Mucosa of rectum (tissue), 2 donors: ENCODE data around the gene RAP1GDS1.
A peak's percentile ranks its signal among the peaks of the same experiment; 100 is the strongest.

Experiments
- H3K27ac ChIP-seq, 2 donors: one replicate each; pipeline ENCODE4 v1.7.0; 2013; ENCODE audit warnings: inconsistent platforms in 2 of 2, low read depth in 2 of 2, low read length in 2 of 2
- H3K27me3 ChIP-seq, 2 donors: one replicate each; pipeline ENCODE4 v1.7.0; 2013; ENCODE audit warnings: low read length in 2 of 2; ENCODE audit not compliant: control insufficient read depth in 2 of 2, insufficient read depth in 2 of 2
- H3K36me3 ChIP-seq, 2 donors: one replicate each; pipeline ENCODE4 v1.7.0; 2013; ENCODE audit warnings: low read length in 2 of 2; ENCODE audit not compliant: control insufficient read depth in 2 of 2, insufficient read depth in 2 of 2
- H3K4me1 ChIP-seq, 2 donors: one replicate each; pipeline ENCODE4 v1.7.0; 2013; ENCODE audit warnings: low read length in 2 of 2, mild to moderate bottlenecking in 1 of 2; ENCODE audit not compliant: control insufficient read depth in 2 of 2, insufficient read depth in 2 of 2
- H3K4me3 ChIP-seq, 2 donors: one replicate each; pipeline ENCODE4 v1.7.0; 2013; ENCODE audit warnings: low read length in 2 of 2
- H3K9ac ChIP-seq, 2 donors: one replicate each; pipeline ENCODE4 v1.7.0; 2013; ENCODE audit warnings: low read length in 2 of 2, low read depth in 1 of 2, mild to moderate bottlenecking in 1 of 2
- H3K9me3 ChIP-seq, 2 donors: one replicate each; pipeline ENCODE4 v1.7.0; 2013; ENCODE audit warnings: low read length in 2 of 2; ENCODE audit not compliant: control insufficient read depth in 2 of 2
- donor health status: healthy.
- donor health status: Normal muscosa, but diverticular disease.

The RAP1GDS1 gene

GRCh38 chr4:98249831-98250230 is 11.4 kb upstream of the RAP1GDS1 start:
- Histone ChIP-seq H3K4me1 (no peaks in the 10 kb centered on the region), H3K9me3 (no peaks in the 10 kb centered on the region), H3K4me3 (no peak overlapping the region), H3K9ac (no peak overlapping the region), H3K27me3 (no peaks in the 10 kb centered on the region), H3K36me3 (no peaks in the 10 kb centered on the region), H3K27ac (no peak overlapping the region)

GRCh38 chr4:98253499-98253898 is 7.7 kb upstream of the RAP1GDS1 start:
- Histone ChIP-seq H3K27me3 (no peaks in the 10 kb centered on the region), H3K4me3 (no peak overlapping the region), H3K4me1 (no peaks in the 10 kb centered on the region), H3K27ac (no peak overlapping the region), H3K9me3 (no peaks in the 10 kb centered on the region), H3K9ac (no peak overlapping the region), H3K36me3 (no peaks in the 10 kb centered on the region)

GRCh38 chr4:98260047-98260578 is 1.1 kb upstream of the RAP1GDS1 start:
- Histone ChIP-seq H3K4me1 (peaks cover 16% of the 10 kb centered on the region in 2 donors), H3K36me3 (no peaks in the 10 kb centered on the region), H3K4me3 (peak overlapping the region; percentile 85 to 91), H3K27ac (peak overlapping the region; percentile 98 to 99), H3K9me3 (no peaks in the 10 kb centered on the region), H3K9ac (peak overlapping the region; percentile 96 to 98), H3K27me3 (no peaks in the 10 kb centered on the region)

- Histone ChIP-seq H3K27me3 (no peaks in the 10 kb centered on the region), H3K9ac (peak overlapping the region; percentile 69 to 82), H3K4me3 (peak overlapping the region; percentile 75 to 83), H3K27ac (peak overlapping the region; percentile 81 to 86), H3K4me1 (peaks cover 16% of the 10 kb centered on the region in 2 donors), H3K36me3 (no peaks in the 10 kb centered on the region), H3K9me3 (no peaks in the 10 kb centered on the region)
Measured at GRCh38 chr4:98261405-98262291, 464 bp downstream of the RAP1GDS1 start.

- Histone ChIP-seq H3K36me3 (no peaks in the 10 kb centered on the region), H3K4me3 (peak overlapping the region; percentile 75 to 83), H3K9me3 (no peaks in the 10 kb centered on the region), H3K4me1 (peaks cover 16% of the 10 kb centered on the region in 2 donors), H3K27ac (peak overlapping the region in 1 of 2 donors; percentile 86), H3K27me3 (no peaks in the 10 kb centered on the region), H3K9ac (peak overlapping the region; percentile 69 to 82)
Measured at GRCh38 chr4:98262431-98262830, 1.2 kb downstream of the RAP1GDS1 start.

- no peaks in the 10 kb centered on the region for H3K9me3 ChIP-seq
- H3K27ac ChIP-seq = no peak overlapping the region
- peaks cover 0 to 2% of the 10 kb centered on the region in 2 donors for H3K36me3 ChIP-seq
- H3K4me1 ChIP-seq = peaks cover 2 to 3% of the 10 kb centered on the region in 2 donors
- no peak overlapping the region for H3K4me3 ChIP-seq
- H3K9ac ChIP-seq = no peak overlapping the region
- no peaks in the 10 kb centered on the region for H3K27me3 ChIP-seq
Measured at GRCh38 chr4:98267498-98267897, 6.3 kb downstream of the RAP1GDS1 start.

GRCh38 chr4:98275145-98275544 is 14.0 kb downstream of the RAP1GDS1 start:
- Histone ChIP-seq H3K9me3 (no peaks in the 10 kb centered on the region), H3K4me3 (no peak overlapping the region), H3K4me1 (no peaks in the 10 kb centered on the region)

GRCh38 chr4:98283219-98284189 is 22.3 kb downstream of the RAP1GDS1 start:
- Histone ChIP-seq H3K27me3 (no peaks in the 10 kb centered on the region), H3K27ac (no peak overlapping the region), H3K4me3 (no peak overlapping the region)

More at GRCh38 chr4:98275145-98275544, 14.0 kb downstream of the RAP1GDS1 start:
- no peak overlapping the region for H3K9ac ChIP-seq
- H3K36me3 ChIP-seq = peaks cover 2 to 3% of the 10 kb centered on the region in 2 donors
- no peaks in the 10 kb centered on the region for H3K27me3 ChIP-seq
- H3K27ac ChIP-seq = no peak overlapping the region

GRCh38 chr4:98284640-98285046 is 23.5 kb downstream of the RAP1GDS1 start:
- H3K4me3 ChIP-seq = no peak overlapping the region
- H3K9ac ChIP-seq = no peak overlapping the region
- H3K27ac ChIP-seq = no peak overlapping the region
- no peaks in the 10 kb centered on the region for H3K4me1 ChIP-seq
- H3K9me3 ChIP-seq = no peaks in the 10 kb centered on the region
- H3K27me3 ChIP-seq = no peaks in the 10 kb centered on the region
- H3K36me3 ChIP-seq = no peaks in the 10 kb centered on the region

More at GRCh38 chr4:98283219-98284189, 22.3 kb downstream of the RAP1GDS1 start:
- Histone ChIP-seq H3K4me1 (no peaks in the 10 kb centered on the region), H3K36me3 (no peaks in the 10 kb centered on the region), H3K9me3 (no peaks in the 10 kb centered on the region), H3K9ac (no peak overlapping the region)
